Neural cell (in vitro differentiated cells): ENCODE results near the gene MAP2K1. TPM values are rescaled to one million over a fixed set of nuclear protein-coding genes. Genes with fewer than 3 reads are reported as not detected.

Source experiments
- H2AFZ ChIP-seq: fragments of 200-600, 300-800 bp; sonication (generic), shearing (Covaris generic); 2 replicates; pipeline ENCODE4 v1.6.0; 2014; ENCODE audit warnings: low read depth, mild to moderate bottlenecking, antibody characterized with exemption, low read length, moderate library complexity
- H3F3A ChIP-seq: fragments of 200-600 bp; shearing (Covaris generic); 2 replicates; pipeline ENCODE4 v1.6.1; 2016; ENCODE audit warnings: mild to moderate bottlenecking, moderate library complexity, mixed read lengths, antibody characterized with exemption, low read length; ENCODE audit not compliant: insufficient read depth, poor library complexity, severe bottlenecking
- H3K27ac ChIP-seq: fragments of 200-600, 300-800 bp; sonication (generic), shearing (Covaris generic); 2 replicates; pipeline ENCODE4 v1.5.1; 2014; ENCODE audit warnings: mild to moderate bottlenecking, low read length, moderate library complexity
- H3K27me3 ChIP-seq: fragments of 300-800, 200-600 bp; sonication (generic), shearing (Covaris generic); 2 replicates; pipeline ENCODE4 v1.6.0; 2014; ENCODE audit warnings: mild to moderate bottlenecking, low read depth, low read length, moderate library complexity; ENCODE audit not compliant: insufficient read depth
- H3K36me3 ChIP-seq: fragments of 300-800, 200-600 bp; sonication (generic), shearing (Covaris generic); 2 replicates; pipeline ENCODE4 v1.5.1; 2014; ENCODE audit warnings: mild to moderate bottlenecking, antibody characterized with exemption, low read length, moderate library complexity; ENCODE audit not compliant: insufficient read depth
- H3K4me2 ChIP-seq: fragments of 300-800, 200-600 bp; sonication (generic), shearing (Covaris generic); 2 replicates; pipeline ENCODE4 v1.6.0; 2014; ENCODE audit warnings: mild to moderate bottlenecking, low read length
- H3K4me3 ChIP-seq: fragments of 300-800, 200-600 bp; sonication (generic), shearing (Covaris generic); 2 replicates; pipeline ENCODE4 v1.5.1; 2014; ENCODE audit warnings: mild to moderate bottlenecking, low read length, moderate library complexity
- H3K79me2 ChIP-seq: fragments of 200-600 bp; shearing (Covaris generic); replicated peaks from 2 replicates; pipeline ENCODE4 v1.6.0; 2014; ENCODE audit warnings: mild to moderate bottlenecking, low read length, moderate library complexity; ENCODE audit not compliant: insufficient read depth
- H3K9ac ChIP-seq: fragments of 300-800, 200-600 bp; sonication (generic), shearing (Covaris generic); 2 replicates; pipeline ENCODE4 v1.6.1; 2016; ENCODE audit warnings: mild to moderate bottlenecking, low read length, mixed read lengths
- H3K9me2 ChIP-seq: fragments of 200-600 bp; shearing (Covaris generic); 2 replicates; pipeline ENCODE4 v1.6.1; 2016; ENCODE audit warnings: mild to moderate bottlenecking, low read length, mixed read lengths; ENCODE audit not compliant: insufficient read depth
- H3K9me3 ChIP-seq: fragments of 200-600, 300-800 bp; sonication (generic), shearing (Covaris generic); 2 replicates; pipeline ENCODE4 v1.6.1; 2016; ENCODE audit warnings: mild to moderate bottlenecking, mixed run types, low read length, moderate library complexity, mixed read lengths
- H4K20me1 ChIP-seq: fragments of 200-600 bp; shearing (Covaris generic); 2 replicates; pipeline ENCODE4 v1.6.1; 2016; ENCODE audit warnings: mild to moderate bottlenecking, mixed run types; ENCODE audit not compliant: insufficient read depth
- CTCF ChIP-seq: fragments of 450-650 bp; IDR thresholded peaks from 2 replicates; pipeline ENCODE4 v1.5.1; 2014; ENCODE audit warnings: antibody characterized with exemption, mild to moderate bottlenecking, moderate library complexity; ENCODE audit not compliant: poor library complexity, severe bottlenecking
- EP300 ChIP-seq: fragments of 450-650 bp; conservative IDR thresholded peaks from 2 replicates; pipeline ENCODE4 v1.6.1; 2014; ENCODE audit warnings: antibody characterized with exemption, mild to moderate bottlenecking, moderate library complexity; ENCODE audit not compliant: poor library complexity, severe bottlenecking
- EZH2 ChIP-seq: fragments of 200-600, 300-800 bp; shearing (Covaris generic), sonication (generic); IDR thresholded peaks from 2 replicates; pipeline ENCODE4 v1.6.1; 2014; ENCODE audit warnings: antibody characterized with exemption, low read length, borderline replicate concordance, mild to moderate bottlenecking; ENCODE audit not compliant: insufficient read depth, poor library complexity, severe bottlenecking
- MXI1 ChIP-seq: fragments of 450-650 bp; conservative IDR thresholded peaks from 2 replicates; pipeline ENCODE4 v1.6.1; 2014; ENCODE audit warnings: antibody characterized with exemption, mild to moderate bottlenecking; ENCODE audit not compliant: poor library complexity, severe bottlenecking
- POLR2AphosphoS5 ChIP-seq: IDR thresholded peaks from 2 replicates; pipeline ENCODE4 v1.6.1; 2012
- RAD21 ChIP-seq: fragments of 450-650 bp; conservative IDR thresholded peaks from 2 replicates; pipeline ENCODE4 v1.6.1; 2014; ENCODE audit warnings: antibody characterized with exemption, mild to moderate bottlenecking, moderate library complexity
- REST ChIP-seq: IDR thresholded peaks from 2 replicates; pipeline ENCODE4 v1.6.1; 2012; ENCODE audit warnings: borderline replicate concordance
- SMC3 ChIP-seq: fragments of 450-650 bp; conservative IDR thresholded peaks from 2 replicates; pipeline ENCODE4 v1.6.1; 2014; ENCODE audit warnings: antibody characterized with exemption, mild to moderate bottlenecking, moderate library complexity; ENCODE audit not compliant: poor library complexity
- TAF1 ChIP-seq: IDR thresholded peaks from 2 replicates; pipeline ENCODE4 v1.6.1; 2012; ENCODE audit warnings: low read depth
- polyA plus RNA-seq: library from polyadenylated mRNA; depleted of rRNA; stranded (reverse); fragments of >200 nt; gene quantifications from 2 replicates; pipeline ENCODE4 v1.2.3, GENCODE V29; 2014

The MAP2K1 gene
- polyA plus RNA-seq, 1 donor from 2014 or later, result 24.7 TPM

- H3K36me3 ChIP-seq, result no peaks in the 10 kb centered on the region
- TF ChIP-seq POLR2AphosphoS5 (no peak), RAD21 (no peak), REST (no peak), MXI1 (no peak), CTCF (no peak), TAF1 (no peak), SMC3 (no peak), EZH2 (no peak), EP300 (no peak)
- H3K4me2 ChIP-seq, result no peak overlapping the region
- no peaks in the 10 kb centered on the region for H3K27me3 ChIP-seq
- no peaks in the 10 kb centered on the region for H3F3A ChIP-seq
- H3K9me2 ChIP-seq, result no peaks in the 10 kb centered on the region
- no peak overlapping the region for H3K4me3 ChIP-seq
- no peaks in the 10 kb centered on the region for H3K79me2 ChIP-seq
- no peak overlapping the region for H3K27ac ChIP-seq
- H4K20me1 ChIP-seq, result no peaks in the 10 kb centered on the region
- no peak overlapping the region for H3K9ac ChIP-seq
- no peak overlapping the region for H2AFZ ChIP-seq
- no peaks in the 10 kb centered on the region for H3K9me3 ChIP-seq
Measured at GRCh38 chr15:66422347-66422746, 35.6 kb downstream of the MAP2K1 start.

GRCh38 chr15:66423149-66423548 is 36.4 kb downstream of the MAP2K1 start:
- Histone ChIP-seq H3K79me2 (no peaks in the 10 kb centered on the region), H4K20me1 (no peaks in the 10 kb centered on the region), H3K4me2 (no peak overlapping the region)

More at GRCh38 chr15:66423149-66423548, 36.4 kb downstream of the MAP2K1 start:
- no peak overlapping the region for H3K27ac ChIP-seq
- no peaks in the 10 kb centered on the region for H3K9me3 ChIP-seq
- H2AFZ ChIP-seq, result no peak overlapping the region
- no peak for TF ChIP-seq RAD21
- TF ChIP-seq EP300, result no peak
- H3K4me3 ChIP-seq, result no peak overlapping the region
- no peak overlapping the region for H3K9ac ChIP-seq
- H3K9me2 ChIP-seq, result no peaks in the 10 kb centered on the region
- no peaks in the 10 kb centered on the region for H3K27me3 ChIP-seq
- no peaks in the 10 kb centered on the region for H3K36me3 ChIP-seq
- H3F3A ChIP-seq, result no peaks in the 10 kb centered on the region
